GM23338 (cell line): ENCODE data around the gene SSH2. TPM values are rescaled to one million over a fixed set of nuclear protein-coding genes. Genes with fewer than 3 reads are reported as not detected.

Experiments
- ATAC-seq: fragments of 200-7000 bp; cut with Tn5 transposase; 3 replicates; pipeline ENCODE4 v1.9.1; 2020
- DNase-seq: peaks from one replicate; pipeline ENCODE4 v3.0.0-alpha.2; 2015; ENCODE audit warnings: low spot score
- H2AFZ ChIP-seq: fragments of 200-600 bp; sonication (generic); 2 replicates; pipeline ENCODE4 v1.8.0; 2016; ENCODE audit warnings: antibody characterized with exemption, mild to moderate bottlenecking, moderate library complexity
- H3F3A ChIP-seq: fragments of 200-600 bp; sonication (generic); replicated peaks from 2 replicates; pipeline ENCODE4 v1.8.0; 2017; ENCODE audit warnings: antibody characterized with exemption, mixed run types, low read depth
- H3K27ac ChIP-seq: fragments of 200-600 bp; sonication (generic); 2 replicates; pipeline ENCODE4 v1.6.1; 2016; ENCODE audit warnings: low read depth
- H3K27me3 ChIP-seq: fragments of 200-600 bp; sonication (generic); 2 replicates; pipeline ENCODE4 v1.8.0; 2016; ENCODE audit warnings: mild to moderate bottlenecking, mixed run types, moderate library complexity; ENCODE audit not compliant: insufficient read depth
- H3K36me3 ChIP-seq: fragments of 200-600 bp; sonication (generic); 2 replicates; pipeline ENCODE4 v1.8.0; 2016; ENCODE audit warnings: mild to moderate bottlenecking; ENCODE audit not compliant: insufficient read depth
- H3K4me1 ChIP-seq: fragments of 200-600 bp; sonication (generic); 2 replicates; pipeline ENCODE4 v1.8.0; 2016; ENCODE audit warnings: mild to moderate bottlenecking, moderate library complexity; ENCODE audit not compliant: insufficient read depth
- H3K4me2 ChIP-seq: fragments of 200-600 bp; sonication (generic); 2 replicates; pipeline ENCODE4 v1.7.1; 2017; ENCODE audit warnings: mixed run types
- H3K4me3 ChIP-seq: fragments of 200-600 bp; sonication (generic); 2 replicates; pipeline ENCODE4 v1.6.1; 2016; ENCODE audit warnings: mixed run types
- H3K79me2 ChIP-seq: fragments of 200-600 bp; sonication (generic); replicated peaks from 2 replicates; pipeline ENCODE4 v1.8.0; 2017; ENCODE audit warnings: mild to moderate bottlenecking; ENCODE audit not compliant: insufficient read depth
- H3K9me2 ChIP-seq: fragments of 200-600 bp; sonication (generic); 2 replicates; pipeline ENCODE4 v1.8.0; 2017; ENCODE audit not compliant: insufficient read depth
- H4K20me1 ChIP-seq: fragments of 200-600 bp; sonication (generic); replicated peaks from 2 replicates; pipeline ENCODE4 v1.8.0; 2017; ENCODE audit warnings: mild to moderate bottlenecking; ENCODE audit not compliant: insufficient read depth
- H3K27ac Mint-ChIP-seq: 2 replicates; pipeline ENCODE4 v1.8.0; 2020; ENCODE audit warnings: inconsistent platforms, mild to moderate bottlenecking, moderate library complexity, mixed read lengths
- H3K27me3 Mint-ChIP-seq: 3 replicates; pipeline ENCODE4 v1.8.0; 2022; ENCODE audit warnings: low read depth, mild to moderate bottlenecking, moderate library complexity, mixed read lengths, inconsistent platforms; ENCODE audit not compliant: insufficient read depth, poor library complexity
- H3K36me3 Mint-ChIP-seq: 3 replicates; pipeline ENCODE4 v1.8.0; 2021; ENCODE audit warnings: low read depth, mild to moderate bottlenecking, inconsistent platforms, moderate library complexity, mixed read lengths
- H3K4me1 Mint-ChIP-seq: 3 replicates; pipeline ENCODE4 v1.8.0; 2020; ENCODE audit warnings: mild to moderate bottlenecking, inconsistent platforms, mixed read lengths
- H3K4me3 Mint-ChIP-seq: 3 replicates; pipeline ENCODE4 v1.8.0; 2021; ENCODE audit warnings: moderate library complexity, mild to moderate bottlenecking, inconsistent platforms, mixed read lengths
- H3K9me3 Mint-ChIP-seq: 3 replicates; pipeline ENCODE4 v1.8.0; 2020; ENCODE audit warnings: moderate library complexity, mild to moderate bottlenecking, inconsistent platforms, mixed read lengths
- CREB1 ChIP-seq: fragments of 250-450 bp; sonication (Bioruptor Pico); IDR thresholded peaks from 2 replicates; pipeline ENCODE4 v1.5.0; 2020; ENCODE audit warnings: low read depth, mild to moderate bottlenecking, moderate library complexity
- CTCF ChIP-seq, 2 experiments: fragments of 200-600 bp in 1 of 2; sonication (generic) in 1 of 2; conservative IDR thresholded peaks; 2 replicates each; pipeline versions ENCODE4 v1.5.1 to v1.6.1; 2016 to 2017; ENCODE audit warnings: antibody characterized with exemption in 2 of 2, low read depth in 2 of 2, mild to moderate bottlenecking in 2 of 2, moderate library complexity in 1 of 2
- EZH2 ChIP-seq: fragments of 200-600 bp; sonication (generic); IDR thresholded peaks from one replicate; pipeline ENCODE4 v1.8.0; 2017; ENCODE audit warnings: antibody characterized with exemption, mild to moderate bottlenecking, low read depth; ENCODE audit not compliant: unreplicated experiment
- EZH2phosphoT487 ChIP-seq: fragments of 200-600 bp; sonication (generic); IDR thresholded peaks from one replicate; pipeline ENCODE4 v1.8.1; 2018; ENCODE audit warnings: antibody characterized with exemption; ENCODE audit not compliant: unreplicated experiment
- JUNB ChIP-seq: IDR thresholded peaks from one replicate; pipeline ENCODE4 v1.6.1; 2016; ENCODE audit warnings: antibody characterized with exemption; ENCODE audit not compliant: unreplicated experiment
- NANOG ChIP-seq: IDR thresholded peaks from 2 replicates; pipeline ENCODE4 v1.6.1; 2016; ENCODE audit warnings: antibody characterized with exemption, borderline replicate concordance
- POLR2AphosphoS5 ChIP-seq: IDR thresholded peaks from 2 replicates; pipeline ENCODE4 v1.6.1; 2016; ENCODE audit warnings: antibody characterized with exemption, low read depth
- REST ChIP-seq: IDR thresholded peaks from one replicate; pipeline ENCODE4 v1.6.1; 2018; ENCODE audit warnings: antibody characterized with exemption; ENCODE audit not compliant: unreplicated experiment
- STAT1 ChIP-seq: IDR thresholded peaks from one replicate; pipeline ENCODE4 v1.6.1; 2016; ENCODE audit warnings: antibody characterized with exemption; ENCODE audit not compliant: unreplicated experiment
- ZNF114 ChIP-seq: fragments of 250-450 bp; sonication (Bioruptor Pico); IDR thresholded peaks from 2 replicates; pipeline ENCODE4 v1.5.0; 2020; ENCODE audit warnings: mild to moderate bottlenecking, moderate library complexity
- ZNF331 ChIP-seq: fragments of 250-450 bp; sonication (Bioruptor Pico); IDR thresholded peaks from 2 replicates; pipeline ENCODE4 v1.5.0; 2020; ENCODE audit warnings: low read depth, mild to moderate bottlenecking, moderate library complexity
- polyA plus RNA-seq: library from polyadenylated mRNA; unstranded; fragments of >200 nt; fragmentation: Nextera tagmentation; extraction: Ambion mirVana; gene quantifications from 2 replicates; pipeline ENCODE4 v1.2.1, GENCODE V29; 2016
- total RNA-seq: library from RNA; depleted of rRNA; stranded (reverse); fragments of >200 nt; shearing (Covaris generic); gene quantifications from 2 replicates; pipeline ENCODE4 v1.2.3, GENCODE V29; 2014
- TF ChIP-seq, protein P1 (sequence below): IDR thresholded peaks from 2 replicates; pipeline ENCODE4 v1.6.1; 2016; ENCODE audit warnings: antibody characterized with exemption
- TF ChIP-seq, protein P2 (sequence below): fragments of 250-450 bp; sonication (Bioruptor Pico); IDR thresholded peaks from 2 replicates; pipeline ENCODE4 v1.5.0; 2020; ENCODE audit warnings: mild to moderate bottlenecking, moderate library complexity

Gene SSH2
- total and polyA plus RNA-seq, 2 experiments from 2014 or later, result 9.9 to 12.1 TPM

GRCh38 chr17:29640981-29641642, 288.9 kb downstream of the SSH2 start:
- H3K4me1 ChIP-seq, result peaks cover 12% of the 10 kb centered on the region
- H3K4me2 ChIP-seq, result no peak overlapping the region
- no peak overlapping the region for H3K4me3 Mint-ChIP-seq
- no peaks in the 10 kb centered on the region for H3K27me3 ChIP-seq
- DNase-seq (no peak), ATAC-seq (no peak)
- H4K20me1 ChIP-seq, result no peaks in the 10 kb centered on the region
- no peaks in the 10 kb centered on the region for H3K36me3 ChIP-seq
- no peaks in the 10 kb centered on the region for H3K9me2 ChIP-seq
- no peak overlapping the region for H2AFZ ChIP-seq
- peaks cover 29% of the 10 kb centered on the region for H3K4me1 Mint-ChIP-seq
- H3K27ac ChIP-seq, result no peak overlapping the region
- H3K27ac Mint-ChIP-seq, result no peak overlapping the region
- TF ChIP-seq STAT1 (no peak), NANOG (no peak), REST (no peak), JUNB (no peak), POLR2AphosphoS5 (no peak), CREB1 (no peak), ZNF114 (no peak), EZH2 (no peak), EZH2phosphoT487 (no peak), ZNF331 (CRISPR knock-in tag) (no peak), CTCF (conservative IDR thresholded peaks at IDR 0.05; ENCODE audit: low read depth in 2 of 2) (no peak)
- TF ChIP-seq, protein P1, sequence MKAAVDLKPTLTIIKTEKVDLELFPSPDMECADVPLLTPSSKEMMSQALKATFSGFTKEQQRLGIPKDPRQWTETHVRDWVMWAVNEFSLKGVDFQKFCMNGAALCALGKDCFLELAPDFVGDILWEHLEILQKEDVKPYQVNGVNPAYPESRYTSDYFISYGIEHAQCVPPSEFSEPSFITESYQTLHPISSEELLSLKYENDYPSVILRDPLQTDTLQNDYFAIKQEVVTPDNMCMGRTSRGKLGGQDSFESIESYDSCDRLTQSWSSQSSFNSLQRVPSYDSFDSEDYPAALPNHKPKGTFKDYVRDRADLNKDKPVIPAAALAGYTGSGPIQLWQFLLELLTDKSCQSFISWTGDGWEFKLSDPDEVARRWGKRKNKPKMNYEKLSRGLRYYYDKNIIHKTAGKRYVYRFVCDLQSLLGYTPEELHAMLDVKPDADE, result no peak
- TF ChIP-seq, protein P2, sequence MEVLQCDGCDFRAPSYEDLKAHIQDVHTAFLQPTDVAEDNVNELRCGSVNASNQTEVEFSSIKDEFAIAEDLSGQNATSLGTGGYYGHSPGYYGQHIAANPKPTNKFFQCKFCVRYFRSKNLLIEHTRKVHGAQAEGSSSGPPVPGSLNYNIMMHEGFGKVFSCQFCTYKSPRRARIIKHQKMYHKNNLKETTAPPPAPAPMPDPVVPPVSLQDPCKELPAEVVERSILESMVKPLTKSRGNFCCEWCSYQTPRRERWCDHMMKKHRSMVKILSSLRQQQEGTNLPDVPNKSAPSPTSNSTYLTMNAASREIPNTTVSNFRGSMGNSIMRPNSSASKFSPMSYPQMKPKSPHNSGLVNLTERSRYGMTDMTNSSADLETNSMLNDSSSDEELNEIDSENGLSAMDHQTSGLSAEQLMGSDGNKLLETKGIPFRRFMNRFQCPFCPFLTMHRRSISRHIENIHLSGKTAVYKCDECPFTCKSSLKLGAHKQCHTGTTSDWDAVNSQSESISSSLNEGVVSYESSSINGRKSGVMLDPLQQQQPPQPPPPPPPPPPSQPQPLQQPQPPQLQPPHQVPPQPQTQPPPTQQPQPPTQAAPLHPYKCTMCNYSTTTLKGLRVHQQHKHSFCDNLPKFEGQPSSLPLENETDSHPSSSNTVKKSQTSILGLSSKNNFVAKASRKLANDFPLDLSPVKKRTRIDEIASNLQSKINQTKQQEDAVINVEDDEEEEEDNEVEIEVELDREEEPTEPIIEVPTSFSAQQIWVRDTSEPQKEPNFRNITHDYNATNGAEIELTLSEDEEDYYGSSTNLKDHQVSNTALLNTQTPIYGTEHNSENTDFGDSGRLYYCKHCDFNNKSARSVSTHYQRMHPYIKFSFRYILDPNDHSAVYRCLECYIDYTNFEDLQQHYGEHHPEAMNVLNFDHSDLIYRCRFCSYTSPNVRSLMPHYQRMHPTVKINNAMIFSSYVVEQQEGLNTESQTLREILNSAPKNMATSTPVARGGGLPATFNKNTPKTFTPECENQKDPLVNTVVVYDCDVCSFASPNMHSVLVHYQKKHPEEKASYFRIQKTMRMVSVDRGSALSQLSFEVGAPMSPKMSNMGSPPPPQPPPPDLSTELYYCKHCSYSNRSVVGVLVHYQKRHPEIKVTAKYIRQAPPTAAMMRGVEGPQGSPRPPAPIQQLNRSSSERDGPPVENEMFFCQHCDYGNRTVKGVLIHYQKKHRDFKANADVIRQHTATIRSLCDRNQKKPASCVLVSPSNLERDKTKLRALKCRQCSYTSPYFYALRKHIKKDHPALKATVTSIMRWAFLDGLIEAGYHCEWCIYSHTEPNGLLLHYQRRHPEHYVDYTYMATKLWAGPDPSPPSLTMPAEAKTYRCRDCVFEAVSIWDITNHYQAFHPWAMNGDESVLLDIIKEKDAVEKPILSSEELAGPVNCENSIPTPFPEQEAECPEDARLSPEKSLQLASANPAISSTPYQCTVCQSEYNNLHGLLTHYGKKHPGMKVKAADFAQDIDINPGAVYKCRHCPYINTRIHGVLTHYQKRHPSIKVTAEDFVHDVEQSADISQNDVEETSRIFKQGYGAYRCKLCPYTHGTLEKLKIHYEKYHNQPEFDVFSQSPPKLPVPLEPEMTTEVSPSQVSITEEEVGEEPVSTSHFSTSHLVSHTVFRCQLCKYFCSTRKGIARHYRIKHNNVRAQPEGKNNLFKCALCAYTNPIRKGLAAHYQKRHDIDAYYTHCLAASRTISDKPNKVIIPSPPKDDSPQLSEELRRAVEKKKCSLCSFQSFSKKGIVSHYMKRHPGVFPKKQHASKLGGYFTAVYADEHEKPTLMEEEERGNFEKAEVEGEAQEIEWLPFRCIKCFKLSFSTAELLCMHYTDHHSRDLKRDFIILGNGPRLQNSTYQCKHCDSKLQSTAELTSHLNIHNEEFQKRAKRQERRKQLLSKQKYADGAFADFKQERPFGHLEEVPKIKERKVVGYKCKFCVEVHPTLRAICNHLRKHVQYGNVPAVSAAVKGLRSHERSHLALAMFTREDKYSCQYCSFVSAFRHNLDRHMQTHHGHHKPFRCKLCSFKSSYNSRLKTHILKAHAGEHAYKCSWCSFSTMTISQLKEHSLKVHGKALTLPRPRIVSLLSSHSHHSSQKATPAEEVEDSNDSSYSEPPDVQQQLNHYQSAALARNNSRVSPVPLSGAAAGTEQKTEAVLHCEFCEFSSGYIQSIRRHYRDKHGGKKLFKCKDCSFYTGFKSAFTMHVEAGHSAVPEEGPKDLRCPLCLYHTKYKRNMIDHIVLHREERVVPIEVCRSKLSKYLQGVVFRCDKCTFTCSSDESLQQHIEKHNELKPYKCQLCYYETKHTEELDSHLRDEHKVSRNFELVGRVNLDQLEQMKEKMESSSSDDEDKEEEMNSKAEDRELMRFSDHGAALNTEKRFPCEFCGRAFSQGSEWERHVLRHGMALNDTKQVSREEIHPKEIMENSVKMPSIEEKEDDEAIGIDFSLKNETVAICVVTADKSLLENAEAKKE, result no peak
- H3K36me3 Mint-ChIP-seq, result peaks cover 4% of the 10 kb centered on the region; the same call in 2 of the 3 replicates
- H3K9me3 Mint-ChIP-seq, result no peaks in the 10 kb centered on the region; the same call in 2 of the 3 replicates
- no peak overlapping the region for H3K4me3 ChIP-seq
- H3K79me2 ChIP-seq, result no peaks in the 10 kb centered on the region
- peaks cover 6% of the 10 kb centered on the region for H3K27me3 Mint-ChIP-seq
- H3F3A ChIP-seq, result no peaks in the 10 kb centered on the region; the same call in 1 of the 2 replicates
